ENCODE data around the gene CBLN3.

CBLN3 gene

DNA sequence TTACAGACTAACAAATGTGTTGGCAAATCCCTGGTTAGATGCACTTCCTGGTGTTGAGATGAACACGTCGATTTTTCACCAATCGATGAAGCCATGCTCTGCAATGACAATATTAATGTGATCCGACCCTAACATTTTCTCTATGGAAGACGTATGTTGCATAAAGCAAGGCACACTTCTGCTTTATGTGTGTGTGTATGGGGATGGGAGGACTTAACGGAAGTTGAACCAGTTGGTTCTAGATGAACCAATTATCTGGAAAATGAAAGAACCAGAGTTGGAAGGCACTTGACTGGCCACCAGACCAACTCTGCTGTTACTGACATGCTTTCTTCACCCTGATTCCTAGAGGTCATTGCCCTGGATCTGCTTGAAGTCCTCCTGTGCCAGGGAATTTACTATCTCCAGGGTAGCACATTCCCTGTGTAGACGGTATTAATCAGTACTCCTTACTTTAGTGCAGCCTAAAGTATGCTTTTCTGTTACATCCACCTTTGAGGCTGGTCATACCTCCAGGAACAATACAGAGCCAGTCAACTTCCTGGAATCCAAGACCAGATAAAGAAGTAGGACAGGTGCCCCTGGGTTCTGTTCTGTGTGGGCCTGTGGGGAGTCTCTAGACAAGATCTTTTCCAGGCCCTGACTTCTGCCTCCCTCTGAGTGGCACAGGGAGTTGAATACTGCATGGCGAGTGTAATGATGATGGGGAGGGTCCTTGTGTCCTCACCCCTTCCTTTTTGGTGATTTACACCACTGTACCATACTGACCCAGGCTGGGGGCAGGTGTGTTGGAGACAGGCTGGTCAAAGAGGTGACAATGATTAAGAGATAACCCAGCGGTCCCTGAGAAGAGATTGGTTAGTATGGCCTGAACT lies 9.0 kb upstream of the CBLN3 start:
- DNase-seq, result no peak

DNA sequence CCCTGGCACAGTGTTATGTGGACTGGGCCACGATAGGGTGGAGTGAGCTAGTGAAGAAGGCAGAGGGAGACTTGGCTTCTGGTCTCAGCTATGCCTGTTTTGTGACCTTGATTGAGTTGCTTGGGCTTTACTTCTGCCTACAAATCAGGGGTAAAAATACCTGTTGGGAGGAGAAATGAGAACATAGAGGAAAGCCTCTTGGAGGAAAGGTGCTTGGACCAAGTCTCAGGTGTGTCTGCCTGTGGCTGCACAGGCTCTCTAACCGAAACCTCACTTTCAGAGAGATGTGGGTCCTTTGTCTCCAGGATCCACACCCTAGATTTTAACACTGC lies 8.2 kb upstream of the CBLN3 start:
- no peak for DNase-seq

DNA sequence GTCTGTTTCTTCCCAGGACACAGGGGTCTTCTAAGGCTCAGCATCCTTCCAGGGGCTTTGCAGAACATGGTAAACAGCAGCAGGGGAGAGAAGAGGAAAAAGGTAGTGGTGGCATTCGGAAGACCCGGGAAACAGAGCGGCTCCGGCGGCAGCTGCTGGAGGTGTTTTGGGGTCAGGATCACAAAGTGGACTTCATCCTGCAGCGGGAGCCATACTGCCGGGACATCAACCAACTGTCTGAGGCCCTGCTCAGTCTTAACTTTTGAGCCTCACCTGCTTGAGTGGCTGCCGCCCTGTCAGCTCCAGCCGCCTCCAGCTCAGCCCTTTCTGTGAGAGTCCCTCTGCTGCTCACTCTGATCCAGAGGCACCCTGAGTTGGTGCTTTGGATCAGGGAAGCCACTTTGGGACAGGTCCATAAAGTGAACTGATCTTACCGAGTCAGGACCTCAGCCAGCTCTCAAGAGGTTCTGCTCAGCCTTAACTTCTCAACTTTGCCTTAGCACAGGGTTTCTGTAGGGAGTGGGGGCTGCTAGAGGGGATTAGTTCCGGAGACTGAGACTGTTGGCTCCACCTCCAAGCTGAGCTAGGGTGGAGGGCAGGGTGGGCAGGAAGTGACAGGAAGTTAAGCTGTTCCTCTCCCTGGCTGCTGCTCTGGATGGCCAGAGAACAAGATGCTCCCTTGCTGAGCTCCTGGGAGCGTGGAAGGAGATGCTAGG lies 7.7 kb upstream of the CBLN3 start:
- no peak for DNase-seq

DNA sequence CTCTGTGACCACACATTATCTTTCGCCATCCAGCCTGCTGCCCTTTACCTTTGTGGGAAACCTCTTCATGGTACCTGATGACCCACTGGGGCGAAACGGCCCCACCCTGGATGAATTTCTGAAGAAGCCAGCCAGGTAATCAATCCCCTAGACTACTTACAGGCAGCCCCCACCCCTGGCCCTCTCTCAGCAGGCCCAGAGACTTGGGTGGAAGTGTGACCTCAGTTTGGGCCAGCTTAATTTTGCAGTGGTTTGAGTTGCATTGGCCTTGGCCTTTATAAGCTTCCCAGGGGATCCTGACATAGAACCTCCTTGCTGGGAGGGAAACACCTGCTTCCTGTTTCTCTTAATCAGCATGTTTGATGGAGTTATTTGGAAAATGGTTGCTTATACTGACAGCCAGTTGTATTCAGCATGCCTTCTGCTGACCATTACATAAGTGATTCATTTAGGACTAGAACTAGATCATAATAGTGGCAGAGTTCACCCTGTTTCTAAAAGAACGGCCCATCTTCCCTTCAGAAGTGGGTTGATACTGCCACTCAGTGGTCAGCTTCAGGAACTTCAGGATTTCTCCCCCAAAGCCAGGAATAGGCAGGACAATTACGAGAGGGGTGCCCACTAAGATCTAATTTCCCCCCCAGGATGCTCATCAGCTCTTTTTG lies 7.0 kb upstream of the CBLN3 start:
- DNase-seq, result peak; percentile 67

DNA sequence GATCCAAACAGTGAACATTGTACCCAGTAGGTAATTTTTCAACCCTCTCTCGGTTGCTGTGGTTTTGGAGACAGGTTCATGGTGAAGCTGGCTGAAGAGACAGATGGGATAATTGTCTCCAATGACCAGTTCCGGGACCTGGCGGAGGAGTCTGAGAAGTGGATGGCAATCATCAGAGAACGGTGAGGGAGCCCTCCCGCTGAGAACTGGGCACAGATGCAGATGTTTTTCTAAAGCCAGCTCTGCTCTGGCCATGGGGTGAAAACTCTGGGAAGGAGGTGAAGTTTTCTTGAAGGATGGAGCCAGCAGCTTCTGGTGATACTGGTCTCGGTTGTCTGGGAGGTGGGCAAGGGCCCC lies 6.5 kb upstream of the CBLN3 start:
- no peak for DNase-seq

DNA sequence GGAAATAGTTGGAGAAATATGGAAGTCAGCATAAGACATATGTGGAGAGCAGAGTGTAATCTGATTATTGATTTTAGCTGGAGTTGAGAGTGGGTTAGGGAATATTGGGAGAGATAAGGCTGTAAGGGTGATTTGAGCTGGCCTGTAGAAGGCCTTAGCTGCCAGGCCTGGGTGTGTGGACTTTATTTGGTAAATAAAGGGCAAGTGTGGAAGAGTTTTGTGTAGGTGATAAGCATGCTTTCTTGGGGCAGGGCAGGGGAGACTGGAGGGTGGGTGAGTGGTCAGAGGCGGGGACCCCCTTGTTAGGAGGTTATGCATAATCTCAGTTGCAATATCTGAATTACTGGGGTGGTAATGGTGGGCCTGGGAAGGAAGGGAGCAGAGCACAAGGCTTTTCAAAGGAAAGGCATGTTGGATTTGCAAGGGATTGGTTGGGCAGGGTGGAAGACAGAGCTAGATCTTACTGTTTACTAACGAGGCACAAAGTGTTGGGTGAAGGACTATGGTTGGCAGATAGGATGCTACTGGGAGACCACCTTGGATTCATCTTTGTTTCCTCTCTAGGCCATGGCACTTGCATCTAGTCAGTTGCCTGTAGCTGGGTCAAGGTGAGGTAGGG lies 5.8 kb upstream of the CBLN3 start:
- no peak for DNase-seq

DNA sequence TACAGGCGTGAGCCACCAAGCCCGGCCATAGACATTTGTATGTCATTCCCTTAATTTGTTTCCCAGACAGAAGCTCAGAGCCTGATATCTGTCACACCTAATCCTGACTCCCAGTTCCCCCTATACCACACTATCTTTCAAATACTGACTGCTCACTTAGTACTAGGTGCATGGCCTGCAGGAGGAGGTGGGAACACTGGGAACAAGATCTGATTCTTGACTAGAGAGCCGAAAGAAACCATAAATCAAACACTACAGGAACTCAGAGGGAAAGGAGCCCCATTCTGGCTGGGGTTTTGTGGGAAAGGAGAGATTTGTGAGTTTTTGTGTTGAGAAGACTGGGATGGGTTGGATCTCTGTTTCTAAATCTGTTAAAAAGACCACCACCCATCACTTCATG lies 5.2 kb upstream of the CBLN3 start:
- DNase-seq, result no peak

DNA sequence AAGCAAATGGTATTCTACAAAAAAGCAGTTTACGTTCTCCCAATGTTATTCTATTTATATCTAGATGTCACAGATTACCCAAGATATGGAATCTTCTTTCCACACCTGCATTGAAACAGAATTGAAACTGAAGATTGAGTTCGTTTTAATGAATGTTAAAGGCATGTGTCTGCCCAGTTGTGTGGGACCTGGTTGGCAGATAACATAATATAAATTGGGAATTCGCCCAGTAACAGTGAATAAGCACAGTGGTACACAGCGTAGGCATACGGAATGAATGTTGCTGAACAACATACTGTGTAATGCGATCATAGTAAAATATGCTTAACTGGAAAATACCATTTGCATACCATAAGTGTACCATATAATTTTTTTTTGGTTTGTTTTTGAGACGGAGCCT lies 4.6 kb upstream of the CBLN3 start:
- DNase-seq, result no peak

DNA sequence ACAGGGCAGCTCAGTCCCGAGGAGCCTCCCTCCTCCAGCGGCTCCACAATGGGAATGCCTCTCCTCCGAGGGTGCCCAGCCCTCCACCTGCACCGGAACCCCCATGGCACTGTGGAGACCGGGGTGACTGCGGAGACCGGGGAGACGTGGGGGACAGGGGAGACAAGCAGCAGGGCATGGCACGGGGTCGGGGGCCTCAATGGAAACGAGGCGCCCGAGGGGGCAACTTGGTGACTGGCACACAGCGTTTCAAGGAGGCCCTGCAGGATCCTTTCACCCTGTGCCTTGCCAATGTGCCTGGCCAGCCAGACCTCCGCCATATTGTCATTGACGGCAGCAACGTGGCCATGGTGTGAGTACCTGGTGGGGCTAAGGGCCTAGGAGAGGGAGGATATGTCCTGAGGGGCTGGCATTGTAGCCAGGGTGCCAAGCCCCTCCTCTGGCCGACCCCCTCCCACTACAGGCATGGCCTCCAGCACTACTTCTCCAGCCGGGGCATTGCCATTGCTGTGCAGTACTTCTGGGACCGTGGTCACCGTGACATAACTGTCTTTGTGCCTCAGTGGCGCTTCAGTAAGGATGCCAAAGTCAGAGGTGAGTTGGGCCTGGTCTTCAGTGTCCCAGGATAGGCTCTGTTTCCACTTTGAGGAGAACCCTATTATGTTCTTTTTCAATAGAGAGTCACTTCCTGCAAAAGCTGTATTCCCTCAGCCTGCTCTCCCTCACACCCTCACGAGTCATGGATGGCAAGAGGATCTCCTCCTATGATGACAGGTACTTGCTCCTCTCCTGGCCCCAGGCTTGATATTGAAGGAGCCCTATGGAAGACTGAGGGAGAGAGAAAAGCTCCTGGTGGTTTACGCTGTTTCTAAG lies 3.0 kb upstream of the CBLN3 start:
- DNase-seq, result no peak

DNA sequence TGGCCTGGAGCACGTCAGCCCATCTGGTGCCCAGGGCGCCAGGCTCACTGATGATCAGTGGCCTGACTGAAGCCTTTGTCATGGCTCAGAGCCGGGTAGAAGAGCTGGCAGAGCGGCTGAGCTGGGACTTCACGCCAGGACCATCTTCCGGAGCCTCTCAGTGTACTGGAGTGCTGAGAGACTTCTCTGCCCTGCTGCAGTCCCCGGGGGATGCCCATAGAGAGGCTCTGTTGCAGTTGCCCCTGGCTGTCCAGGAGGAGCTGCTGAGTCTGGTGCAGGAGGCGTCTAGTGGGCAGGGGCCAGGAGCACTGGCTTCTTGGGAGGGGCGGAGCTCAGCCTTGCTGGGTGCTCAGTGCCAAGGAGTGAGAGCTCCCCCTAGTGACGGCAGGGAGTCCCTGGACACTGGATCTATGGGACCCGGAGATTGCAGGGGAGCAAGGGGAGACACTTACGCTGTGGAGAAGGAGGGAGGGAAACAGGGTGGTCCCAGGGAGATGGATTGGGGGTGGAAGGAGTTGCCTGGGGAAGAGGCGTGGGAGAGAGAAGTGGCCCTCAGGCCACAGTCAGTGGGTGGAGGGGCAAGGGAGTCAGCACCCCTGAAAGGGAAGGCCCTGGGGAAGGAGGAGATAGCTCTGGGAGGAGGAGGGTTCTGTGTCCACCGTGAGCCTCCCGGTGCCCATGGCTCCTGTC lies 2.2 kb upstream of the CBLN3 start:
- peak; percentile 94 for DNase-seq

DNA sequence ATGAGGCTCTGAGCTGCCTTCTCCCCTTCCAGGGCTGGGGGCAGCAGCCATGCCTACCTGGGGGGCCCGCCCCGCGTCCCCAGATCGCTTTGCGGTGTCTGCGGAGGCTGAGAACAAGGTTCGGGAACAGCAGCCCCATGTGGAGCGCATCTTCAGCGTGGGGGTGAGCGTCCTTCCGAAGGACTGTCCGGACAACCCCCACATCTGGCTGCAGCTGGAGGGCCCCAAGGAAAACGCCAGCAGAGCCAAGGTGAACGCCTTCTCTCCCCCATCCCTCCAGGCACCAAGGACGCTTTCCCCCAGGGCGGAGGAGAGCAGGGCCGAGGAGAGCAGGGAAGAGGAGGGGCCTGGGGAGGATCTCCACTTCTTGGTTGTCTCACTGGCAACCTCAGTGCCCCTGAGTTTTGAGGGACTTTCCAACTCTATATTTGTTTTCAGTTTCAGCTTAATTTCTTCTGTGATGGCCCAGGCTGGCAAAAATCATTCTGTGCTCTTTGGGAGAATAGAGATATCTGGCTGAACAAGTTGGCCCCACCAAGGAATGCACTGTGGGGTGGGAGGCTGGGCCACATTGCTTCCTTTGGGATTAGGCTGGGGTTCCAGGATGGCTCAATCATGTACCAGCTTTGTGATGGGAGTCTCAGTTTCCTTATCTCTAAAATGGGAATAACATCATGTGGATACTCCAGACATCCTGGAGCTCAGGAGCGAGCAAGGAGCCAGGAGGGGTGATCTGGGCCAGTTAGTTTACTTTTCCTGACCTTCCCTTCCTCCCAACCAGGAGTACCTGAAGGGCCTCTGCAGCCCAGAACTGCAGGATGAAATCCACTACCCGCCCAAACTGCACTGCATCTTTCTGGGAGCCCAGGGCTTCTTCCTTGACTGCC lies 1.5 kb upstream of the CBLN3 start:
- peak; percentile 84 for DNase-seq

DNA sequence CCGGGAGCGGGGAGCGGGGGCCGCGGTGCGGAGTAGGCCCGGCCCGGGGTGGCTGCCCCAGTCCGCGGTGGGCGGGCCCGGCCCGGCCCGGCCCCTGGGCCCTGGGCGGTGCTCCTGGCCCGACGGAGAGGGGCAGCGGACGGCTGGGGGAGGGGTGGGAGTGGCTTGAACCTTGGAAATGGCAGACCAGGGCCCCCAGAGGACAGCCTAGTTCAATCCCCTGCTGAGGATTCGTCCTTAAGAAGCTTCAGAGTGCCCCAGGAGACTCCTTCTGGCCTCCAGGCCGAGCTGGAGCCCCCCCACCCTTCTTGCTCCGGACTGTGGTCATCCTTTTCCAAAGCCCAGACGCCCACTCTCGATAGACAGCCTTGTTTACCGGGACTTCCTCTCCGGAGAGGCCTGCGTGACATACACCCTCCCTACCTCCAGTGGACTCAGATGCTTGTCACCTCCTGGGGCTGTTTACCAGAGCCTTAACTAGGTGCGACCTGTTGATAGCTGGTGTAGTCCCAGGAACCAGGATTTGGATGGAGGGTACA lies 744 bp upstream of the CBLN3 start:
- peak; percentile 61 for DNase-seq

DNA sequence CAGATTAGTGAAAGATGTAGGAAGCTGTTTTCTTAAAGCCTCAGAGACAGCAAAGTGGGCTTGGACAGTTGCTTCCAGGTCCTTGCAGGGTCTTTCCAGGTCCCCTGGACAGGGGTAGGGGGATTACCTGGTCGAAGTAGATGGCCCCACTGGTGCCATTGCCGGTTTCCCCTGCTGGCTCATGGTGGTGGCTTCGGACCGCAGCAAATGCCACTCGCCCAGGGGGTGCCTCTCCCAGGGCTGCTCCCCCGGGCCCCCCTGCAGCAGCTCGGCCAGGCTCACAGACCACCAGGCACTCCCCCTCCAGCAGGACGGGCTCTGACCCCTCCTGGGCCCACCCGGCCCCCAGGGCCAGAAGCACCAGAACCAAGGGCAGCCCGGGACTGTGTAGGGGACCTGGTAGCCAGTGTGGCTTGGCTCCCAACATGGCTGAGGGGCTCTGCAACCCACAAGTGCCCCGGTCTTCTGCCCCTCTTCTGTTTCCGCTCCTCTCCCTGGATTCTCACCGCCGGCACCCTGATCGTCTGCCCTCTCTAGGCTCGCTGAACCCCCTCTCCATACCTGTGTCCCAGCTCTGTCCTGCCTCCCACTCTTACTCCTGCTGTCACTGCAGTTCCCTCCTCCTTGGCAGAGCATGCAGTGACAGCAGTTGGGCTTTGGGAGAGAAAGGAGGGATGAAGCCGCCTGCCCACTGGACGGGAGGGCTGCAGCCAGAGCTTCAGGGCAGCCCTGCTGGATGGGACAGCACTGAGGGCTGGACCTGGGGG lies 657 bp downstream of the CBLN3 start:
- no peak for DNase-seq

DNA sequence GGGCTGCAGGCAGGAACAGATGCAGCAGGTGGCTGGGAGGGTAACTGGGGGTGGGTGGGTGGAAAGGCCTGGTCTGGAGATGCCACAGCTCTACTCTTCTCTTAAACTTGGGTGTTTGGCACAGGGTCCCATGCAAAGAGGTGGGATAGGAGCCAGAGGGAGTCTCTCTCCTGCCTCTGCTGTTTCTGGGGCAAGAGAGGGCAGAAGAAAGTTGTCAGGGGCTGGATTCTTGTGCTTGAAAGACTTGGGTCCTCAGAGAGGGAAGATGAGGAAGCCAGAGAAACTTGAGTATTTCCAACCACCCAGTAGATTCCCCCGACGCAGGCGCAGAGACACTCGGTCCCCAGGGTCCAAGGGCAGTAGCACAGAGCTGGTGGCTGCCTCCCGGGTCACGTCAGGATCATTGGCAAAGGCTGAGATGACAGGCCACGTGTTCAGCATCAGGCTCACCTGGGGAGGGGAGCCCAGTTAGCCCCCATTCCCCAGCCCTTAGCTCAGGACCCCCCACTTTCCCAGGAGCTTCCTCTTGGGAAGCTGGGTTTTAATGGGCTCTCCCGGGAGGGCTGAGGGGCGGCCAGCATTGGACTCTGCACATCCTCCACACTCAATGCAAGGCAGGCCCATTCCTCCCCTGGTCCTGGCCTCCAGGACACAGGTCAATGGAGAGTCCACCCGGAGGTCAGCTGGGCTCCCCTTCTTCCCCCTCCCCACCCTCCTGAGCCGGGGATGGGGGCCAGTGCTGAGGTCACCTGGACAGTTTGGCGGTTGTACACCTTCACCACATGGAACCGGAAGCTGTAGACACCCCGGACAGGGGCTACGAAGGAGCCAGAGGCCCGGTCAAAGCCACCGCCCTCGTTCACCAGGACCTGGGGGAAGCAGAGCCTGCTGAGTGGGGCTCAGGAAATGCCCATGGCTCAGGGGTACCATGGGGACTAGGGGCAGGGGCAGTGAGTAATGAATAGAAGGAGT lies 1.6 kb downstream of the CBLN3 start:
- DNase-seq, result no peak

DNA sequence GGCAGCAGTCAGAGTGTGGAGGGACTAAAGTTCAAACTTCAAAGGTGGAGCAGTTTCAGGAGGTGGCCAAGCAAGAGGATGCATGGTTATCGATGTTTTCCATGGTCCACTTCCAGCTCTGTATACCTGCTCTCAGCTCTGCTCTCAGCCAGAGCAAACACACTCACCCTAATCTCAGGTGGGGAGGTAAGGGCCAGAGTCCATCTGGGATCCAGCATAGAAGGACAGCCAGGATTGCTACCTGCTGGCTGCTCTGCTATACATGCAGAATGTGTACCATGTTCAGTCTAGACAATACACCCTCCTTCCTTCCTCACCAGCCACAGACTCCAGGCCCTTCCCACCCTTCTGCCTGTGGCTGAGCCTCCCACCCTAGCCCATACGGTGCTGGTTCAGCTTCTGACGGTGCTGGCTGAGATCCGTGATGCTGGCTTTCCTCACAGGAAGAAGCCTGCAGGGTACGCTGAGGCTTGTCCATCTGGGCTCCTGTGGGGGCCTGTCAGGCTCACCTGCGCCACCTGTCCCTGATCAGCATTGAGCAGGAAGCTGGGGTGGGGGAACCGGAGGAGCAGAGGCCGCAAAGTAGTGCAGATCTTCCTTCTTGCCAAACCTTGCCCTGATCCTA lies 2.4 kb downstream of the CBLN3 start:
- no peak for DNase-seq

DNA sequence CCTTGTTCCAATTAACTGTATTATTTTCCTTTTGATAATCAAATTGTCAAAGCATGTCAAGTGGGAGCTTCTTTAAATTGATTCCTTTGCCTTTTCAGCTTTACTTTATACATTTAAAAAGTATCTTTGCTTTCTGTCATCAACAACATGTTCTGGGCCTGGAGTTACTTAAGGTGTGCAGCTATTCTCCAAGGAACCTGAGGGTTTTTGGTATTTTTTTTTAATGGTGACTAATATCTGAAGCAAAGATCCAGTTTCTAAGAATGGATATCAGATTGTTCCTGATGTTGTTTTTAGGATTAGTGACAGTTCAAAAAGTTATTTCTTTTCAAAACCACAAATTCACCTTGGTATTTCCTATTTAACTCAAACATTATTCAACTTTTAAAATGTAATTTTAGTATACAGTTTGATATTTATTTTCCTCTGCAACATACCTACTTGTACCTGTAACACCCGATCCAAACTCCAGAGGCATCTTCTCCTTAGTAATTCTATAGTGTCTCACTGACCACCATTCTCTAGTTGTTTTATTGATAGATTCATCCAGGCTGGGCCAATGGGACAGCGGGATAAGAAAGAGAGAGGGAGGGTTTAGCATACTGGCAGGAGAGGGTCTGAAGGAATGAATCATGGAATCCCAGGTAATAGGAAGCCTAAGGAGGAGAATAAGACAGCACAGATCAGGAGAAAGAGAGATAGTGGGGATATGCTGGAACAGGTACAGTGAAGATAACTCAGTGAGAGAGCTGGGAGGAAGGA lies 3.1 kb downstream of the CBLN3 start:
- DNase-seq, result no peak

DNA sequence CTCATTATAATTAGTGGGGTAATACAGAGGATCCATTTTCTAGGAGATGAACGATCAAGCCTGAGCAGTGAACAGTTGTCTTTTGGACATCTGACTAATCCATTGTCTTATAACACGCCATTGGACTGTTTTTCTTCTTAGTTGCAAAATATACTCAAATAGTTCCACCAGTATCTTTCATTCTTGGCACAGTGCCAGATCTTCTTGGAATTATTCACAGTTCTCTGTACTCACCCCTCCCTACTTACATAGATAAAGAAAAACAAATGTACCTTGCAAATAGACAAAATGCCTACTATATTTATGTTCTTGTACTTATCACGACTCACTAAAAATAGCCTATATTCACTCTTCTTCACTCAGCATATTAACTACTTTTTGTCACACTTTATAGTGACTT lies 3.8 kb downstream of the CBLN3 start:
- DNase-seq, result peak; percentile 57

Data from activated CD4-positive, alpha-beta T cell treated with anti-CD3 and anti-CD28 coated beads, Interleukin-2, amount 50 U/mL, for 16 hours (primary cell).